HEK293 (cell line): Measurements from ENCODE around the gene RTL5.

Experiments used
- CTCF ChIA-PET: fragments of 350-600 bp; formaldehyde crosslinking; extraction: SDS; loops from one replicate; lab custom pipeline; 2021; ENCODE audit warnings: antibody characterized with exemption; lab: Yijun Ruan, JAX
- POLR2A ChIA-PET: fragments of 300-600 bp; formaldehyde crosslinking; extraction: SDS; loops from one replicate; lab custom pipeline; 2020; ENCODE audit warnings: antibody characterized with exemption, inconsistent platforms; lab: Yijun Ruan, JAX
- H3K27ac ChIP-seq: fragments of 200-500 bp; sonication (Bioruptor generic); 2 replicates; pipeline ENCODE4 v1.5.1; 2014; ENCODE audit warnings: low read depth, low read length, control low read depth, inconsistent platforms; ENCODE audit errors: extremely low read depth
- H3K36me3 ChIP-seq, 2 experiments: fragments of 200-500 bp in 1 of 2; sonication (Bioruptor generic) in 1 of 2; 1 replicate in 1 of 2; 2 replicates in 1 of 2; pipeline ENCODE4 v1.5.1; 2014 to 2017; ENCODE audit warnings: inconsistent platforms in 2 of 2, low read length in 2 of 2; ENCODE audit not compliant: control insufficient read depth in 2 of 2, insufficient read depth in 1 of 2
- H3K4me1 ChIP-seq: fragments of 200-500 bp; sonication (Bioruptor generic); 2 replicates; pipeline ENCODE4 v1.5.1; 2014; ENCODE audit warnings: mild to moderate bottlenecking, low read length, inconsistent platforms; ENCODE audit not compliant: control insufficient read depth, insufficient read depth
- H3K4me3 ChIP-seq: 2 replicates; pipeline ENCODE4 v1.5.1; 2011; ENCODE audit warnings: low read depth, mild to moderate bottlenecking, control low read depth, low read length, moderate library complexity
- H3K9me3 ChIP-seq: fragments of 200-500 bp; sonication (Bioruptor generic); 2 replicates; pipeline ENCODE4 v1.5.1; 2014; ENCODE audit warnings: low read depth, low read length, inconsistent platforms; ENCODE audit not compliant: control insufficient read depth, insufficient read depth
- FEZF1 ChIP-seq: fragments of 450-650 bp; formaldehyde crosslinking; IDR thresholded peaks from 2 replicates; pipeline ENCODE4 v1.5.1; 2016; ENCODE audit warnings: missing biosample characterization, missing genetic modification characterization
- KLF16 ChIP-seq: fragments of 450-650 bp; formaldehyde crosslinking; IDR thresholded peaks from 2 replicates; pipeline ENCODE4 v1.5.1; 2017; ENCODE audit warnings: missing biosample characterization, missing genetic modification characterization
- KLF7 ChIP-seq: fragments of 450-650 bp; formaldehyde crosslinking; IDR thresholded peaks from 2 replicates; pipeline ENCODE4 v1.5.1; 2016; ENCODE audit warnings: missing biosample characterization, missing genetic modification characterization, borderline replicate concordance
- MYNN ChIP-seq: fragments of 450-650 bp; formaldehyde crosslinking; IDR thresholded peaks from 2 replicates; pipeline ENCODE4 v1.5.1; 2016; ENCODE audit warnings: missing biosample characterization, missing genetic modification characterization, borderline replicate concordance
- MZF1 ChIP-seq: fragments of 450-650 bp; formaldehyde crosslinking; IDR thresholded peaks from 2 replicates; pipeline ENCODE4 v1.5.1; 2017; ENCODE audit warnings: missing biosample characterization, missing genetic modification characterization, borderline replicate concordance
- PRDM1 ChIP-seq: fragments of 450-650 bp; formaldehyde crosslinking; IDR thresholded peaks from 2 replicates; pipeline ENCODE4; 2016; ENCODE audit warnings: missing biosample characterization, missing genetic modification characterization
- SP7 ChIP-seq: fragments of 450-650 bp; formaldehyde crosslinking; IDR thresholded peaks from 2 replicates; pipeline ENCODE4 v1.5.1; 2016; ENCODE audit warnings: missing biosample characterization, missing genetic modification characterization
- TCF7L2 ChIP-seq: IDR thresholded peaks from 2 replicates; pipeline ENCODE4 v1.6.1; 2011; ENCODE audit warnings: low read depth, mild to moderate bottlenecking, inconsistent platforms, low read length, moderate library complexity, borderline replicate concordance
- YY2 ChIP-seq: fragments of 450-650 bp; formaldehyde crosslinking; IDR thresholded peaks from 2 replicates; pipeline ENCODE4 v1.5.1; 2016; ENCODE audit warnings: missing biosample characterization, missing genetic modification characterization
- ZBTB1 ChIP-seq: fragments of 450-650 bp; formaldehyde crosslinking; IDR thresholded peaks from 2 replicates; pipeline ENCODE4 v1.5.1; 2016; ENCODE audit warnings: missing biosample characterization, missing genetic modification characterization
- ZBTB20 ChIP-seq: fragments of 450-650 bp; formaldehyde crosslinking; IDR thresholded peaks from 2 replicates; pipeline ENCODE4 v1.5.1; 2016; ENCODE audit warnings: missing biosample characterization, missing genetic modification characterization
- ZBTB8A ChIP-seq: fragments of 450-650 bp; formaldehyde crosslinking; IDR thresholded peaks from 2 replicates; pipeline ENCODE4 v1.5.1; 2016; ENCODE audit warnings: missing biosample characterization, missing genetic modification characterization
- ZFP37 ChIP-seq: fragments of 450-650 bp; formaldehyde crosslinking; IDR thresholded peaks from 2 replicates; pipeline ENCODE4 v1.5.1; 2016; ENCODE audit warnings: missing biosample characterization, missing genetic modification characterization
- ZNF138 ChIP-seq: fragments of 450-650 bp; formaldehyde crosslinking; IDR thresholded peaks from 2 replicates; pipeline ENCODE4 v1.5.1; 2016; ENCODE audit warnings: missing biosample characterization, missing genetic modification characterization, borderline replicate concordance
- ZNF155 ChIP-seq: fragments of 450-650 bp; formaldehyde crosslinking; IDR thresholded peaks from 2 replicates; pipeline ENCODE4 v1.5.1; 2016; ENCODE audit warnings: missing biosample characterization, missing genetic modification characterization
- ZNF169 ChIP-seq: fragments of 450-650 bp; formaldehyde crosslinking; IDR thresholded peaks from 2 replicates; pipeline ENCODE4 v1.5.1; 2016; ENCODE audit warnings: missing biosample characterization, missing genetic modification characterization
- ZNF223 ChIP-seq: fragments of 450-650 bp; formaldehyde crosslinking; IDR thresholded peaks from 2 replicates; pipeline ENCODE4 v1.5.1; 2016; ENCODE audit warnings: missing biosample characterization, missing genetic modification characterization
- ZNF266 ChIP-seq: fragments of 450-650 bp; formaldehyde crosslinking; IDR thresholded peaks from 2 replicates; pipeline ENCODE4 v1.5.1; 2016; ENCODE audit warnings: missing biosample characterization, missing genetic modification characterization, low read depth
- ZNF292 ChIP-seq: fragments of 450-650 bp; formaldehyde crosslinking; IDR thresholded peaks from 2 replicates; pipeline ENCODE4 v1.5.1; 2016; ENCODE audit warnings: low read depth, missing biosample characterization, missing genetic modification characterization, borderline replicate concordance
- ZNF302 ChIP-seq: fragments of 450-650 bp; formaldehyde crosslinking; IDR thresholded peaks from 2 replicates; pipeline ENCODE4 v1.5.1; 2016; ENCODE audit warnings: missing biosample characterization, missing genetic modification characterization, low read depth
- ZNF391 ChIP-seq: fragments of 450-650 bp; formaldehyde crosslinking; IDR thresholded peaks from 2 replicates; pipeline ENCODE4 v1.5.1; 2016; ENCODE audit warnings: low read depth, missing biosample characterization, missing genetic modification characterization, borderline replicate concordance
- ZNF404 ChIP-seq: fragments of 450-650 bp; formaldehyde crosslinking; IDR thresholded peaks from 2 replicates; pipeline ENCODE4 v1.5.1; 2017; ENCODE audit warnings: missing biosample characterization, missing genetic modification characterization
- ZNF501 ChIP-seq: fragments of 450-650 bp; formaldehyde crosslinking; IDR thresholded peaks from 2 replicates; pipeline ENCODE4 v1.5.1; 2016; ENCODE audit warnings: missing biosample characterization, missing genetic modification characterization
- ZNF530 ChIP-seq: fragments of 450-650 bp; formaldehyde crosslinking; IDR thresholded peaks from 2 replicates; pipeline ENCODE4 v1.5.1; 2016; ENCODE audit warnings: low read depth, missing biosample characterization, missing genetic modification characterization
- ZNF548 ChIP-seq: fragments of 450-650 bp; formaldehyde crosslinking; IDR thresholded peaks from 2 replicates; pipeline ENCODE4 v1.5.1; 2016; ENCODE audit warnings: missing biosample characterization, missing genetic modification characterization
- ZNF560 ChIP-seq: fragments of 450-650 bp; formaldehyde crosslinking; IDR thresholded peaks from 2 replicates; pipeline ENCODE4 v1.5.1; 2017; ENCODE audit warnings: missing biosample characterization, missing genetic modification characterization, borderline replicate concordance
- ZNF623 ChIP-seq: fragments of 450-650 bp; formaldehyde crosslinking; IDR thresholded peaks from 2 replicates; pipeline ENCODE4 v1.5.1; 2016; ENCODE audit warnings: missing biosample characterization, missing genetic modification characterization
- ZNF629 ChIP-seq: fragments of 450-650 bp; formaldehyde crosslinking; IDR thresholded peaks from 2 replicates; pipeline ENCODE4 v1.5.1; 2017; ENCODE audit warnings: missing biosample characterization, missing genetic modification characterization
- ZNF664 ChIP-seq: fragments of 450-650 bp; formaldehyde crosslinking; IDR thresholded peaks from 2 replicates; pipeline ENCODE4 v1.5.1; 2016; ENCODE audit warnings: missing biosample characterization, missing genetic modification characterization
- ZNF776 ChIP-seq: fragments of 450-650 bp; formaldehyde crosslinking; IDR thresholded peaks from 2 replicates; pipeline ENCODE4 v1.5.0; 2017; ENCODE audit warnings: missing biosample characterization, missing genetic modification characterization, borderline replicate concordance
- ZNF792 ChIP-seq: fragments of 450-650 bp; formaldehyde crosslinking; IDR thresholded peaks from 2 replicates; pipeline ENCODE4 v1.5.1; 2016; ENCODE audit warnings: missing biosample characterization, missing genetic modification characterization
- ZXDB ChIP-seq: fragments of 450-650 bp; formaldehyde crosslinking; IDR thresholded peaks from 2 replicates; pipeline ENCODE4 v1.5.1; 2016; ENCODE audit warnings: missing biosample characterization, missing genetic modification characterization
- TF ChIP-seq, protein P1 (sequence below): fragments of 450-650 bp; formaldehyde crosslinking; IDR thresholded peaks from 2 replicates; pipeline ENCODE4 v1.5.1; 2016; ENCODE audit warnings: missing biosample characterization, missing genetic modification characterization
- TF ChIP-seq, protein P2 (sequence below): fragments of 450-650 bp; formaldehyde crosslinking; conservative IDR thresholded peaks from 2 replicates; pipeline ENCODE4 v1.5.1; 2016; ENCODE audit warnings: low read depth, missing biosample characterization, missing genetic modification characterization

Gene RTL5

DNA sequence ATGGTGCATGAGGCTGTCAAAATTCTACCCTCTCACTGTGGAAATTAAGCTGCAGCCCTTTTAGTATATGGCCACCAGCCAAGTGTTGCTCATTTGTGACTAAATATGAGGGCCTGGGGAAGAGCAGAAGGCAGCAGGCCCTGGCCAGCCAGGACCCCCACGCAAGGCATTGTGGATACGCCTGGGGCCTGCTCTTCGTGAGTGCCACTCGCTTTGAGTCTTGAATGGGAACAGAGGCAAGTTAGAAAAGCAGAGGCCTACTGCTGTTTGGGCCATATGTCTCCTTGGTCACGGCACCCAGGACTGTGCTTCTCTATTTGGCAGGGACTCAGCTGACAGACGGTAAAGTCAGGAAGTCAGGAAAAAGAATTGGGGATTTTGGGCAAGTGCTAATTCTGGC, 10.9 kb downstream of the RTL5 start:
- Histone ChIP-seq H3K4me3 (no peak overlapping the region), H3K9me3 (no peaks in the 10 kb centered on the region), H3K27ac (no peak overlapping the region), H3K36me3 (no peaks in the 10 kb centered on the region)
- CTCF ChIA-PET: interaction anchor here (0.6 to 0.9 kb wide), 2 partner anchors 91 to 101 kb away, joined by 3 to 4 read pairs; no protein-coding TSS in a partner anchor
- POLR2A ChIA-PET: interaction anchor here (0.9 to 1.4 kb wide), 3 partner anchors 11 to 156 kb away, joined by 3 read pairs; partner anchors contain the start of genes PIN4, RPS4X and RTL5
- no peak for TF ChIP-seq ZNF155 (tag by site-specific recombination)
- TF ChIP-seq ZNF548 (tag by site-specific recombination): no peak
- no peak for TF ChIP-seq PRDM1 (tag by site-specific recombination)
- TF ChIP-seq FEZF1 (tag by site-specific recombination): 0 out of 2 replicates have a peak, but pooled peaks have one; percentile 22
- no peak for TF ChIP-seq ZNF223 (tag by site-specific recombination)
- TF ChIP-seq TCF7L2: no peak
- TF ChIP-seq ZNF501: no peak
- peak; percentile 34; the same call in 1 of the 2 replicates for TF ChIP-seq ZBTB20 (tag by site-specific recombination)
- TF ChIP-seq, all 188 proteins: peak for 2
- 0 out of 2 replicates have a peak, but pooled peaks cover 3% of the 10 kb centered on the region for H3K4me1 ChIP-seq

DNA sequence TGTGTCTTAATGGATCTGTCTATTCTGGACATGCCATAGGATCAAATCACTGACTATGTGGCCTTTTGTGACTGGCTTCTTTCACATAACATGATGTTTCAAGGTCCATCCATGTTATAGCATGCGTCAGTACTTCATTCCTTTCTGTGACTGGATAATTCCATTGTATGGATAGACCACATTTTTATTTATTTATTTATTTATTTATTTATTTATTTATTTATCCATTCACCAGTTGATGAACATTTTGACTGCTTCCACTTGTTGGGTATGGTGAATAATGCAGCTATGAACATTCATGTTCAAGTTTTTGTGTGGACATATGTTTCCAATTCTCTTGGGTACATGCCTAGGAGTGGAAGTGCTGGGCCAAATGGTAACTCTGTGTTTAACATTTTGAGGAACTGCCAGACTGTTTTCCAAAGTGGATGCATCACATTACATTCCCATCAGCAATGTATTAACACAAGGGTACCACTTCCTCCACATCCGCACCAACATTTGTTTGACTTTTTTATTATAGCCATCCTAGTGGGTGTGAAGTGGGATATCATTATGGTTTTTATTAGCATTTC, 14.0 kb downstream of the RTL5 start:
- Histone ChIP-seq H3K27ac (no peak overlapping the region), H3K9me3 (no peaks in the 10 kb centered on the region), H3K4me3 (no peak overlapping the region), H3K36me3 (no peaks in the 10 kb centered on the region), H3K4me1 (no peaks in the 10 kb centered on the region)
- ChIA-PET POLR2A (no interaction called here), CTCF (interaction anchor here (1.1 to 2.1 kb wide), 4 partner anchors 9 to 97 kb away, joined by 3 to 9 read pairs (median 6); no protein-coding TSS in a partner anchor)
- TF ChIP-seq ZBTB1: peak; percentile 72; the same call in 1 of the 2 replicates
- no peak for TF ChIP-seq KLF16 (tag by site-specific recombination)
- TF ChIP-seq ZNF792 (tag by site-specific recombination): no peak
- no peak for TF ChIP-seq ZNF391 (tag by site-specific recombination)
- TF ChIP-seq ZNF266 (tag by site-specific recombination): peak; percentile 87
- peak; percentile 90; the same call in 1 of the 2 replicates for TF ChIP-seq ZNF530 (tag by site-specific recombination)
- TF ChIP-seq, protein P1, sequence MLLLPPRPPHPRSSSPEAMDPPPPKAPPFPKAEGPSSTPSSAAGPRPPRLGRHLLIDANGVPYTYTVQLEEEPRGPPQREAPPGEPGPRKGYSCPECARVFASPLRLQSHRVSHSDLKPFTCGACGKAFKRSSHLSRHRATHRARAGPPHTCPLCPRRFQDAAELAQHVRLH (tag by site-specific recombination): peak; percentile 78; the same call in 1 of the 2 replicates
- TF ChIP-seq ZNF292: no peak; the same call in 1 of the 2 replicates
- TF ChIP-seq MYNN (tag by site-specific recombination): peak; percentile 30; the same call in 1 of the 2 replicates
- peak; percentile 55; the same call in 1 of the 2 replicates for TF ChIP-seq MZF1
- TF ChIP-seq ZNF169 (tag by site-specific recombination): no peak
- TF ChIP-seq ZNF548 (tag by site-specific recombination): no peak
- TF ChIP-seq ZBTB8A (tag by site-specific recombination): peak; percentile 59
- no peak for TF ChIP-seq ZNF776 (tag by site-specific recombination)
- peak; percentile 97 for TF ChIP-seq ZNF138 (tag by site-specific recombination)
- TF ChIP-seq ZFP37 (tag by site-specific recombination): peak; percentile 66; the same call in 1 of the 2 replicates
- peak; percentile 72 for TF ChIP-seq ZXDB (tag by site-specific recombination)
- TF ChIP-seq ZNF664: peak; percentile 76
- TF ChIP-seq ZNF623: peak; percentile 77
- no peak; the same call in 1 of the 2 replicates for TF ChIP-seq ZNF404 (tag by site-specific recombination)
- TF ChIP-seq SP7 (tag by site-specific recombination): no peak
- TF ChIP-seq ZNF302 (tag by site-specific recombination): no peak
- TF ChIP-seq YY2: no peak
- 0 out of 2 replicates have a peak, but pooled peaks have one; percentile 44 for TF ChIP-seq KLF7 (tag by site-specific recombination)
- TF ChIP-seq, protein P2, sequence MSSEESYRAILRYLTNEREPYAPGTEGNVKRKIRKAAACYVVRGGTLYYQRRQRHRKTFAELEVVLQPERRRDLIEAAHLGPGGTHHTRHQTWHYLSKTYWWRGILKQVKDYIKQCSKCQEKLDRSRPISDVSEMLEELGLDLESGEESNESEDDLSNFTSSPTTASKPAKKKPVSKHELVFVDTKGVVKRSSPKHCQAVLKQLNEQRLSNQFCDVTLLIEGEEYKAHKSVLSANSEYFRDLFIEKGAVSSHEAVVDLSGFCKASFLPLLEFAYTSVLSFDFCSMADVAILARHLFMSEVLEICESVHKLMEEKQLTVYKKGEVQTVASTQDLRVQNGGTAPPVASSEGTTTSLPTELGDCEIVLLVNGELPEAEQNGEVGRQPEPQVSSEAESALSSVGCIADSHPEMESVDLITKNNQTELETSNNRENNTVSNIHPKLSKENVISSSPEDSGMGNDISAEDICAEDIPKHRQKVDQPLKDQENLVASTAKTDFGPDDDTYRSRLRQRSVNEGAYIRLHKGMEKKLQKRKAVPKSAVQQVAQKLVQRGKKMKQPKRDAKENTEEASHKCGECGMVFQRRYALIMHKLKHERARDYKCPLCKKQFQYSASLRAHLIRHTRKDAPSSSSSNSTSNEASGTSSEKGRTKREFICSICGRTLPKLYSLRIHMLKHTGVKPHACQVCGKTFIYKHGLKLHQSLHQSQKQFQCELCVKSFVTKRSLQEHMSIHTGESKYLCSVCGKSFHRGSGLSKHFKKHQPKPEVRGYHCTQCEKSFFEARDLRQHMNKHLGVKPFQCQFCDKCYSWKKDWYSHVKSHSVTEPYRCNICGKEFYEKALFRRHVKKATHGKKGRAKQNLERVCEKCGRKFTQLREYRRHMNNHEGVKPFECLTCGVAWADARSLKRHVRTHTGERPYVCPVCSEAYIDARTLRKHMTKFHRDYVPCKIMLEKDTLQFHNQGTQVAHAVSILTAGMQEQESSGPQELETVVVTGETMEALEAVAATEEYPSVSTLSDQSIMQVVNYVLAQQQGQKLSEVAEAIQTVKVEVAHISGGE (tag by site-specific recombination): peak; percentile 80
- TF ChIP-seq ZNF629 (tag by site-specific recombination): peak; percentile 72
- TF ChIP-seq ZNF560: peak; percentile 94
